Upper lobe of left lung (tissue), 6 donors: ENCODE results near the gene SEMA7A. TPM values are rescaled to one million over a fixed set of nuclear protein-coding genes. Genes with fewer than 3 reads are reported as not detected.
A peak's percentile ranks its signal among the peaks of the same experiment; 100 is the strongest.
"Not testable (repeated sequence)": the region's sequence is repeated elsewhere in the genome, so short reads cannot be mapped to it uniquely, and the experiment has no call there.

Experiments used
- ATAC-seq, 2 donors: fragments of 200-7000 bp; cut with Tn5 transposase; one replicate each; pipeline ENCODE4 v1.9.1; 2022; ENCODE audit warnings: mild to moderate bottlenecking in 2 of 2, moderate library complexity in 2 of 2; ENCODE audit not compliant: low FRiP score in 2 of 2
- DNase-seq, 2 donors: peaks; one replicate each; pipeline ENCODE4 v3.0.0-alpha.2; 2019 to 2020
- H3K27ac ChIP-seq, 4 donors: fragments of 200-600 bp; sonication (generic); one replicate each; pipeline ENCODE4 v1.5.1; 2016 to 2019
- H3K27me3 ChIP-seq, 4 donors: fragments of 200-600 bp; sonication (generic); one replicate each; pipeline ENCODE4 v1.5.1; 2017 to 2019
- H3K36me3 ChIP-seq, 4 donors: fragments of 200-600 bp; sonication (generic); one replicate each; pipeline ENCODE4 v1.5.1; 2016 to 2019
- H3K4me1 ChIP-seq, 4 donors: fragments of 200-600 bp; sonication (generic); one replicate each; pipeline ENCODE4 v1.5.1; 2018 to 2019
- H3K4me3 ChIP-seq, 4 donors: fragments of 200-600 bp; sonication (generic); one replicate each; pipeline ENCODE4 v1.5.1; 2017 to 2019; ENCODE audit warnings: mild to moderate bottlenecking in 2 of 4, moderate library complexity in 1 of 4
- H3K9me3 ChIP-seq, 4 donors: fragments of 200-600 bp; sonication (generic); one replicate each; pipeline ENCODE4 v1.5.1; 2018 to 2019
- CTCF ChIP-seq, 6 experiments: fragments of 450-650 bp in 4 of 6; fragments of 200-600 bp in 2 of 6; sonication (generic) in 2 of 6; IDR thresholded peaks; one replicate each; pipeline ENCODE4 v1.5.1; 2016 to 2019; ENCODE audit warnings: antibody characterized with exemption in 6 of 6
- EP300 ChIP-seq, 4 donors: sonication (generic); formaldehyde crosslinking; IDR thresholded peaks; one replicate each; pipeline ENCODE4 v1.5.1; 2017; ENCODE audit warnings: antibody characterized with exemption in 4 of 4, control low read depth in 2 of 4
- POLR2A ChIP-seq, 4 donors: fragments of 450-650 bp; IDR thresholded peaks; one replicate each; pipeline ENCODE4 v1.5.1; 2016 to 2017; ENCODE audit warnings: antibody characterized with exemption in 4 of 4, mild to moderate bottlenecking in 2 of 4
- POLR2AphosphoS5 ChIP-seq, 2 donors: sonication (generic); formaldehyde crosslinking; IDR thresholded peaks; one replicate each; pipeline ENCODE4 v1.5.1; 2017; ENCODE audit warnings: antibody characterized with exemption in 2 of 2
- WGBS, 2 donors: methylation state at CpG; one replicate each; pipeline ENCODE4 v1.1.5; 2017 to 2018; 5-methylcytosine and 5-hydroxymethylcytosine counted together
- total RNA-seq, 6 donors: library from RNA; depleted of rRNA in 4 of 6; stranded (reverse); fragments of >200 nt in 4 of 6; gene quantifications; one replicate each; pipeline versions ENCODE4 v1.1.0 to v1.2.1, GENCODE V29; 2016 to 2021
- donor health status: DM: no; HTN: no; CAD: no; lungs with moderate emphysema.
- donor health status: DM: no; HTN: yes; CAD: no; lungs with severe emphysema.

SEMA7A gene
- 1 to 10 TPM; 1.0 to 9.1 (median 5.3) TPM for total RNA-seq

GRCh38 chr15:74433592-74434262, at the start of gene SEMA7A:
Gene SEMA7A, minus strand, starts transcription at chr15:74433958. Its CDS starts 40 bp downstream, at chr15:74433918.
- no peaks in the 10 kb centered on the region for H3K9me3 ChIP-seq
- peaks cover 17 to 25% (median 22%) of the 10 kb centered on the region in 4 donors for H3K4me1 ChIP-seq
- peaks cover 0 to 14% (median 6%) of the 10 kb centered on the region in 4 donors for H3K27me3 ChIP-seq
- peak in 1 of 2 donors; percentile 78 for TF ChIP-seq POLR2AphosphoS5 (IDR thresholded peaks at IDR 0.05)
- TF ChIP-seq EP300 (IDR thresholded peaks at IDR 0.05) = no peak
- peak in 3 of 4 donors; percentile 59 to 86 (median 78) for TF ChIP-seq POLR2A (IDR thresholded peaks at IDR 0.05)
- TF ChIP-seq CTCF (IDR thresholded peaks at IDR 0.05) = peak in 2 of 6 experiments; percentile 14 to 15
- peak; percentile 74 to 95 for ATAC-seq
- DNase-seq = peak; percentile 88 to 96
- H3K4me3 ChIP-seq = peak within 1 kb of the TSS; percentile 84 to 86 (median 86)
- 0 to 2% methylated on average over 12 to 31 of the region's 75 CpGs for WGBS, 2 donors
- no peaks in the 10 kb centered on the region for H3K36me3 ChIP-seq
- peak within 1 kb of the TSS; percentile 65 to 86 (median 80) for H3K27ac ChIP-seq

- TF ChIP-seq POLR2A (IDR thresholded peaks at IDR 0.05) = no peak
- H3K9me3 ChIP-seq = no peaks in the 10 kb centered on the region
These were observed 48.9 kb upstream of the SEMA7A start for GRCh38 chr15:74482661-74483060.

GRCh38 chr15:74480364-74480763, 46.6 kb upstream of the SEMA7A start:
- not testable (repeated sequence) for H3K27me3 ChIP-seq, H3K4me3 ChIP-seq, H3K36me3 ChIP-seq, H3K27ac ChIP-seq, ATAC-seq, H3K9me3 ChIP-seq, H3K4me1 ChIP-seq
- peak in 1 of 2 donors; percentile 52 for DNase-seq
- 96 to 100% methylated on average over 5 to 26 of the region's 27 CpGs for WGBS, 2 donors

More at GRCh38 chr15:74482661-74483060, 48.9 kb upstream of the SEMA7A start:
- Histone ChIP-seq H3K36me3 (no peaks in the 10 kb centered on the region), H3K27ac (no peak overlapping the region), H3K4me3 (no peak overlapping the region), H3K27me3 (no peaks in the 10 kb centered on the region), H3K4me1 (no peaks in the 10 kb centered on the region)
- ATAC-seq (no peak), DNase-seq (no peak)
- 70 to 75% methylated on average over 3 of the region's 3 CpGs for WGBS, 2 donors

GRCh38 chr15:74471621-74472020, 37.9 kb upstream of the SEMA7A start:
- H3K9me3 ChIP-seq, H3K27me3 ChIP-seq, H3K4me3 ChIP-seq, H3K4me1 ChIP-seq, H3K27ac ChIP-seq, DNase-seq, ATAC-seq: not testable (repeated sequence)
- 96 to 97% methylated on average over 7 of the region's 7 CpGs for WGBS, 2 donors
- peaks cover 0 to 13% (median 0%) of the 10 kb centered on the region in 4 donors for H3K36me3 ChIP-seq

GRCh38 chr15:74470631-74471395, 37.1 kb upstream of the SEMA7A start:
- H3K9me3 ChIP-seq = no peaks in the 10 kb centered on the region
- no peak overlapping the region for H3K27ac ChIP-seq
- H3K4me1 ChIP-seq = no peaks in the 10 kb centered on the region
- H3K36me3 ChIP-seq = peaks cover 0 to 13% (median 0%) of the 10 kb centered on the region in 4 donors
- ATAC-seq (no peak), DNase-seq (no peak)
- H3K27me3 ChIP-seq = no peaks in the 10 kb centered on the region
- H3K4me3 ChIP-seq = no peak overlapping the region
- WGBS, 2 donors = 88 to 94% methylated on average over 12 of the region's 12 CpGs
- no peak for TF ChIP-seq POLR2AphosphoS5 (IDR thresholded peaks at IDR 0.05)
- no peak for TF ChIP-seq POLR2A (IDR thresholded peaks at IDR 0.05)

GRCh38 chr15:74468341-74469032, 34.7 kb upstream of the SEMA7A start:
- H3K4me3 ChIP-seq = no peak overlapping the region
- 95 to 98% methylated on average over 6 of the region's 6 CpGs for WGBS, 2 donors
- no peaks in the 10 kb centered on the region for H3K9me3 ChIP-seq
- H3K36me3 ChIP-seq = peaks cover 0 to 13% (median 0%) of the 10 kb centered on the region in 4 donors
- no peaks in the 10 kb centered on the region for H3K4me1 ChIP-seq
- H3K27ac ChIP-seq = no peak overlapping the region
- ATAC-seq (no peak), DNase-seq (no peak)
- TF ChIP-seq POLR2A (IDR thresholded peaks at IDR 0.05) = no peak
- TF ChIP-seq POLR2AphosphoS5 (IDR thresholded peaks at IDR 0.05) = no peak
- no peak for TF ChIP-seq CTCF (IDR thresholded peaks at IDR 0.05)
- no peak for TF ChIP-seq EP300 (IDR thresholded peaks at IDR 0.05)
- H3K27me3 ChIP-seq = no peaks in the 10 kb centered on the region
